Activated naive CD4-positive, alpha-beta T cell (primary cell): ENCODE measurements around the gene JUN.

Experiments
- DNase-seq, 4 experiments: peaks; one replicate each; lab custom pipeline; 2025; lab: John Stamatoyannopoulos, UW

JUN gene

DNA sequence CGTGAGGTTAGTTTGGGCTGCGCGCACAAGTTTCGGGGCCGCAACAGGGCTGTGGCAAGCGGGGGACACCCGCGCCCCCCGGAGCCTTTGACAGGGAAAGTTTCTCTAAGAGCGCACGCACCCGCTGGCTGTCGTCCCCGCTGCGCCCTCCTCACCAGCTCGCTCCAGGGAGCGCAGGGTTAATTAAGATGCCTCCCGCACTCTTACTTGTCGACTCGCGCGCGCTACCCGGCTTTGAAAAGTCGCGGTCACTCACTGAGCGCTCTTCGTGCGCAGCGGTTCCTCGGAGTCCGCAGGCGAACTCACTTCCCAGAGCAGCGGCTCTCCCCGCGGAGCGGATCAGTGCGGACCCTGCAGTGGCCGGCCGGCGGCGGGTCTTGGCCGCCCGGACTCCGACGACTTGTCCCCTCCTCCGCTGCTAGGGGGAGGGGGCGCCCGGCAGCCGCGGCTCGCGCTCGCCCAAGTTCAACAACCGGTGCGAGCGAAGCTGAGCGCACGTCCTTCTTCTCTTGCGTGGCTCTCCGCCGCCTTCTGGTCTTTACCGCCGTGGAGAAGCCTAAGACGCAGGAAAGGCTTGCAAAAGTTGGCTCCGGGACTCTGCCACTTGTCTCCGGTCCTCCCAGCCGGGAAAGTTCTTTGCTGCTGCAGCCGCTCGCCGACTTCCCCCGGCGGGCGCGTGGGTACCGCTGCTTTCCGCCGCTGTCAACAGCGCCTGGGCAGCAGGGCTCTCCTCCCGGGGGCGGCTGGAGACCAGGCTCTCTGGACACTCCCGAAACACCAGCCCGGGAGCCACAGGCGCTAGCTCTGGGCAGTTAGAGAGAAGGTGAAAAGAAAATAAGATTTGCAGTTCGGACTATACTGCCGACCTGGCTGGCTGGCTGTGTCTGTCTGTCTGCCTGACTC is 506 bp downstream of the JUN start:
- DNase-seq, result peak; percentile 46 to 56 (median 54)

- peak; percentile 11 to 48 (median 26) for DNase-seq
Observed at GRCh38 chr1:58782178-58783089, 1.4 kb downstream of the JUN start.

DNA sequence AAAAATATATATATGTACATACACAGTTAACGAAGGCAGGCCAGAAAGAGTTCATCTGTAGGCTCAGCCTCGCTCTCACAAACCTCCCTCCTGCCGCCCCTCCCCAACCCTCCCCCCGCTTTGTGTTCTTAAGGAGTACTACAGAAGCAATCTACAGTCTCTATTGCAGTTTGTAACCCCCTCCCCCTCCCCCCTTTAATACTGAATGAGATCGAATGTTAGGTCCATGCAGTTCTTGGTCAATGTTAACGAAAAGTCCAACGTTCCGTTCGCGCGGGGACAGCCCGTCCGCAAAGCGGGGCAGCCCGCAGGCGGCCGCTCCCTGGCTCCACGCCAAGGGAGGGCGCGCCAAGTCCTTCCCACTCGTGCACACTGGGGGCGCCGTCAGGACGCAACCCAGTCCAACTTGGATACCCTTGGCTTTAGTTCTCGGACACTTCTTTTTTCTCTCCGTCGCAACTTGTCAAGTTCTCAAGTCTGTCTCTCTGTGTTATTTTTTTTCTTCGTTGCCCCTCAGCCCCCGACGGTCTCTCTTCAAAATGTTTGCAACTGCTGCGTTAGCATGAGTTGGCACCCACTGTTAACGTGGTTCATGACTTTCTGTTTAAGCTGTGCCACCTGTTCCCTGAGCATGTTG is 2.2 kb downstream of the JUN start:
- DNase-seq, result peak; percentile 5 to 48 (median 14)

- DNase-seq, result peak in 1 of 4 experiments; percentile 5
Observed at GRCh38 chr1:58780836-58781452, 2.9 kb downstream of the JUN start.

GRCh38 chr1:58780411-58780810 is 3.4 kb downstream of the JUN start:
- no peak for DNase-seq

DNA sequence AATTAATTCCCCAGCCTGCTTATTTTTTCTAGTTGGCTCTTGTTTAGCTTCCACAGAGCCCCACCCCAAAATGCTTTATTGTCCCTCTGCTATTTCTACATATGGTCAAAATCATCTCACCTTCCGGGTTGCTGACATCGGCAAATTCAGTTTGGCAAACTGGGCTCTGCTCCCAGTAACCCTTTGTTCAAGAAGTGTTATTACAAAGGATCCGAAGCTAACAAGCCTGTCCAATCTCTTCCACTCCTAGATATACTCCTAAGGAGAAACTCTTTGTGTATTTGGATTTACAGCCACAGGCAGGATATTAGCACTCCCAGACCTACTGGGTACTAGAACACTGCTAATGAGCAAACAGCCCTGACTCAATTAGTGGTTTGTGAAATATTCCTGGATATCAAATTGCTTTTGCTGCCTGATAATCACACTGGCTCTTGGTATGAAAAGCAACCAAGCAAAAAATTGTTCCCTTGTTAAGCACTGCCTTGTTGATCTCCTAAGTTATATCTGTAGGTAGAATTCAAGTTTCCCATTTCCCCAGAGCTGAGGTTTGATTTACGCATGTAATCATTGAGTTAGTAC is 4.0 kb downstream of the JUN start:
- no peak for DNase-seq

DNA sequence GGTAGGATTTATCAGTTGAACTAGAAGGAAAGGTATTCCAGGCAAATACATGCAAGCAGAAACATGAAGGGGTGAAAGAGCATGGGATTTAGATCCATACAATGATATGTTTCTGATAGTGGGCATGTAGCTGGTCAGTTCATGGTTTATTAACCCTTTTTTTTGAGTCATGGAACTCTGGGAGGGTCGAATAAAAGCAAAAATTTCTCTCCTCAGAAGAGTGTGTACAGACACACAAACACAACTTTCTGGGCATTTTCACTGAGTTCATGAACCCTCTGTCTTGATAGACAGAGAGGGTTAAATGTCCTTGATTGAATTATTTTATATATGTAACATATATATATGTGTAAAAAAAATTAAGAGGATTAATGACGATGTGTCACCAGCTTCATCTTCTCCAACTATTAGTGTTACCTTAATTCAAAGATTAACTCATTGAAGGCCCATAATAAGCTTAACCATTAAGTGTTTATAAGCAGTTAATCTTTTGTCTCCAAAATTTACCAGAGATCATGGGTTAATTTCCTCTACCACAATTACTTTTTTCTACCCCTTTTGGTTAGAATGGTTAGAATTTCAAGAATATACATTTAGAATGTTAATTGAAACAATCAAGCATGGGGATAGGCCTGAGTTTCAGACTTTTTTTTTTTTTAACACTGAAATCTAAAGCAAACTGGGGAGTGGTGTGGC is 4.6 kb downstream of the JUN start:
- no peak for DNase-seq

DNA sequence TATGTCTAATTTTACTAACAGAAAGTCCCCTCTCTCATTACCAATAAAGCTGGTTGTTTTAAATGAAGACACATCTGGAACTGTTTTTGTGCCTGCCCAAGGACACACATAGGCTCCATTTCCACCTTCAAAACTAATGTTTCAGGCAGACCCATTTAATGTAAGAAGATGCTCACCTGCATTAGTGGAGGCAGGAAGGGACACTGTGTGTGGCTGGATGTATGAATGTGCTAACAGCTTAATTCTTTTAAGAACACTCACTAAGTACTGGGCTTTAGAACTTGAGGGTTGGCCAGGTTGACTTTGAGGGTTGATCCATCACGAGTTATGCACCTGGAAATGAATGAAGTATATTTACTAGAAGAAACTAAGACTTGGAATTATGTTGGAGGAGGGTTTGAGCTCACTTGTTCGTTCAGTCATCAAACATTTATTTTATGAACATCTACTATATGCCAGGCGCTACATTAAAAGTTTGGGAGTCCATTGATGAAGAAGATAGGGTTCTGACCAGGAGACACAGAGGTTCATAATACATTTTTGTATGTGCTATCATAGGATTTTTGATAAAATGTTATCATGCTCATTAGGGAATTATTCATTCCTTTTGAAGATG is 5.4 kb downstream of the JUN start:
- no peak for DNase-seq

- no peak for DNase-seq
Observed at GRCh38 chr1:58774027-58774426, 9.8 kb downstream of the JUN start.

DNA sequence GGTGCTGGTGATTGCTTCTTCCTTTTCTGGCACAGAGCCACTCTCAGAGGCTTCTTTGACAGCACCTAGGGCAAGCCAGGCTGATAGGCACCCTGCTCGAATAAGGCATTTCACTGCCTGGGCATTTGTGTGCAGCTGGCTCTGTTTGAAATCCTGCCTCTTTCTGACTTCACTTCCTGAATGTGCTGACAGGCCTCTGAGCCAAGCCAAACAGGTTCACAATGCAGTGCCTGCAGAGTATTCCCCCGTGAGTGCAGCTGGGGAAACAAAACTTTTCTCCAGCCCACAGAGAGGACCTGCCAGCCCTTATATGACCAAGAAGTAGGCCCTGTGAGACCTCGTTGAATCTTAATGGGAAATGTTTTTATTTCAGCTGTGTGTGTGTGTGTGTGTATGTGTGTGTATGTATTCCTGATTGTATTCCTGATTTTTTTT is 10.4 kb downstream of the JUN start:
- peak in 1 of 4 experiments; percentile 9 for DNase-seq

DNA sequence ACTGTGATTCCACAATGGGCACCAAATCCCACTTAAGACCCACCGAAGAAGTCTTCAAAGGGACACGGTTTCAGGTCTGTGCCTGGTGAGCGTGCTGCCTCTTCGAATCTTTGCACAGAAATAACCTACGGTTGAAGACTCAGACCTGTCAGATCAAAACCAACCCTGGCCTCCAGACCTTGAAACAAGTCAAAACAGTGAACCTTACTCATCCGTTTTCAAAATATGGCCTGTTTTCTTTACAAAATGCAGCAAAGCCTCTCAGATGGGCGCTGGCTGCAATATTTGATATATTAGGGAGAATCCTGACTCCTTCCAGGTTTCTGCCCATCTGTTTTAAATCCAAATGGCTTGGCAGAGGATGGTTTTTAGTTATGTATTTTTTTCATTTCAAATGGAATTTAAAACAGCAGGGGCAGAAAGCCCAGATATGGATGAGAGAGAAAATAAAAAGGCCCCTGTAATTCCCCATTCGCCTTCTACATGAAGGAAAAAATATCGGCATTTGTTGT is 14.0 kb downstream of the JUN start:
- DNase-seq, result no peak

DNA sequence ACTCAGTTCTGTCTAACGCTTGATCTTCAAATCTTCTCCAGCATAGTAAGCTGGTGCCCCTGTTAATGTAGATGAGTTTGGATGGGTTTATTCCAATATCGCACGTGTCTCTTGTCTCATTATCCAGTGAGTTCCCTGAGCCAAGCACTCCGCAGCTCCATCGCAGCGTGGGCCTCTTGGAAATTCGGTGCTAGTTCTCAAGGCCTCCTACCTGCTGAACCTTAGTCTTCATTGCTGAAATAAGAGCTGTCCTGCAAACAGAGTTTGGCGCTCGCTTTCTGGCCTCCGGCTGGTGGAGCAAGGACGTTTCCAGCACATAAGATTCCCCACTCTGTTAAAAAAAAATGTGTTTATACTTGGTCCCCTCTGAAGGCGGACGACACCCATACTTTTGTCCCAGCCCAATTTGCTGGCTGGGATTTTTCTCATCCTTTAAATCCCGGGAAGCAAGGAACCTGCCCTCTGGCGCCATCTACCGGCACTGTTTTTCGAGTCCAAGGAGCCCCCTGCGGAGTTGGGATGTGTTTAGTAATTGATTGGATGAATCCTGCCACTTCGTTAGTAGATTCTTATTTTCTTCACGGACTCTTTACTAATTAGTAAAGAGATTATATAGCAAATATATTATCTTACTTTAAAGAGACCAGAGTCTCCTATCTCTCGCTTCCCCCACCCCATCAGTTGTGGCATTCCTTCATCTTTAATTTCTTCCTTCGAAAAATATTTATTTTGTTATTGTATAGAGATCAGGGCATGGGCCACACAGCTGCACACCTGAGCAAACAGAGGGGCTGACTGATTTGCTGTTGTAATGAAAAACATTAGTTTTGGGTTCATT is 14.7 kb downstream of the JUN start:
- peak in 2 of 4 experiments; percentile 19 to 22 for DNase-seq

DNA sequence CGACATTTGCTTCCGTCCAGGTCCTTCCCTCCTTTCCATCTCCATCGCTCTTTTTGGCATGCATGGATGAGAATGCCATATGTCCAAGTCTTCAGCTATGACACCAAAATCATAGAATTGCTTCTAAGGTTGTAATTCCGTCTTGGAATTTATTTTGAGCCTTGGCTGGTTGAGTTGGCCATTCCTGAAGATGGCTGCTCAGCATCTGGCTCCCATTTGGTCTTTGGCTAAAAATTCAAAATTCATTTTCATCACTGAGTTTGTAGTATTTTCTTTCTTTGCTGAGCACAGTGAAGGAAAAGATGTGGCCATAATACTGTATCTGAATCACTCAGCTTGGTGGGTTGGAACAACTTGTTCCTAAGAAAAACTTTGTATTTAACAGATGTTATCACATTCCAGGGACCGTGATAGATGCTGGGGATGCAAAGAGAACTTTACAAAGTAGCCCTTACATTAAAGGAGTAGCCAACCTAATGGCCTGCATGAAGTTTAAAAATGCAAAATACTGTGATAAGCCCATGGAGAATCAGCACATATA is 15.6 kb downstream of the JUN start:
- no peak for DNase-seq

DNA sequence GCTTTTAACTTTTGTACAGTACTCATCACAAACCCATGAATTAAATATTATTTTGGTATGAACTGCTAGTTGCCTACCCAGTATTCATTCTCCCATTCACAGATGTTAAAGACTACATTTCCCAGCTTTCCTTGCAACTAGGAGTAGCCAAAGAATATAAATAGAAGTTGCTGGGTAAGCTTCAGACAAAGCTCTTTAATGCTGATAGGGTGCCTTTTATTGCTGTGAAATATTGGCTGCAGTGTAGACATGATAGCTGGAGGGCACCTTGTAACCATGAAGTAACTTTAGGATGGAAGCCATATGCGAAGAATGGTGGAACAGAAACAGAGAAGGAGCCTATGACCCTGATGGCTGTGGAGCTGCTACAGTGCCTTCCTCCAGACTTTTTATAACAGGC is 16.7 kb downstream of the JUN start:
- no peak for DNase-seq

DNA sequence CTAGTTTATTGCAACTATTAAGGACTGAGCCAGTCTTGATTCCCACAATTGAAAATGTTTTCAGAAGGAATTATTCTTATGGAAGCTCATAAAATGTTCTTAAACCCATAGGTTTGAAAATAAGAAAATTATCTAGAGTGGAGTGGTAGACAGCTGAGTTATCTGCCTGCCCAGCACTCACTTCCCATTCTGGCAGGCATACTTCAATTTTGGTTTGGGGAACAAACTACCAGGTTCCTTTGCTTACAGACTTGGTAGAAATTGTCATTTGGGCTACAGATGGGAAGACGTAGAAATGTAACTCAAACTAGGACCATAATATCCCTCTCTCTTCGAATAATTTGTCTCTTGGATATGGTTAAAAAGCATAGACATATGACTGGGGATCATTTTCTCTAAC is 18.4 kb downstream of the JUN start:
- no peak for DNase-seq

- DNase-seq, result no peak
Observed at GRCh38 chr1:58765006-58765405, 18.8 kb downstream of the JUN start.

- DNase-seq, result no peak
Observed at GRCh38 chr1:58764294-58764978, 19.4 kb downstream of the JUN start.

DNA sequence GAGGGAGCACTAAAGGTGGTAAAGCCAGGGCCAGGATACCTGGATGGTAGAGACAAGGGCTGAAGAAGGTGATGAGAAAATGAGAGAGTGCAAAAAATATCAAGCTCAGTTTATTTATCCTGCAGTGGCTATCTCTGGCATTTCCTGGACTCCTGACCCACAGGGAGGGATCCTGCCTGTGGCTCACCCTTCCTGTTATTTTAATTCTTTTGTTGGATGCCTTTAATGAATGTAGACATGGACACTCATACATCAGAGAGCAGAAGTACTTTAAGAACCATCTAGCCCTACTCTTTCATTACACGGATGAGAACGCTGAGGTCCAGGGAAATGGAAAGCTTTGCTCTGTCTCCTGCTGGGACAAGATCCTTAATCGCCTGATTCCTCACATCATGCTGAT is 20.6 kb downstream of the JUN start:
- DNase-seq, result no peak
